Neural progenitor cell (in vitro differentiated cells): ENCODE data around the gene DRC1.

Source experiments
- CTCF ChIP-seq: fragments of 200-600 bp; sonication (generic); IDR thresholded peaks from 2 replicates; pipeline ENCODE4 v1.5.1; 2017; ENCODE audit warnings: antibody characterized with exemption, mild to moderate bottlenecking
- EZH2 ChIP-seq: fragments of 200-600 bp; sonication (generic); IDR thresholded peaks from 2 replicates; pipeline ENCODE4 v1.6.1; 2017; ENCODE audit warnings: antibody characterized with exemption, mild to moderate bottlenecking, moderate library complexity
- EZH2phosphoT487 ChIP-seq: fragments of 200-600 bp; sonication (generic); IDR thresholded peaks from 2 replicates; pipeline ENCODE4 v1.6.1; 2017; ENCODE audit warnings: antibody characterized with exemption

GRCh38 chr2:26442301-26442700 is 40.6 kb downstream of the DRC1 start:
- TF ChIP-seq CTCF = no peak
- TF ChIP-seq EZH2 = no peak
- no peak for TF ChIP-seq EZH2phosphoT487
